Lower leg skin (tissue), 4 donors: ENCODE measurements around the gene MYD88. TPM values are rescaled to one million over a fixed set of nuclear protein-coding genes. Genes with fewer than 3 reads are reported as not detected.

Experiments used
- DNase-seq, 2 donors: peaks; one replicate each; pipeline ENCODE4 v3.0.0-alpha.2; 2019; ENCODE audit warnings: low spot score in 2 of 2
- H3K4me3 ChIP-seq: fragments of 200-600 bp; sonication (generic); 2 replicates; pipeline ENCODE4 v1.5.1; 2017; ENCODE audit warnings: mild to moderate bottlenecking, low read depth; ENCODE audit not compliant: poor library complexity, severe bottlenecking
- POLR2A ChIP-seq, 2 donors: fragments of 450-650 bp; IDR thresholded peaks; one replicate each; pipeline ENCODE4 v1.6.1; 2016 to 2017; ENCODE audit warnings: antibody characterized with exemption in 2 of 2, mild to moderate bottlenecking in 1 of 2, moderate library complexity in 1 of 2
- WGBS, 2 donors: methylation state at CpG; one replicate each; pipeline ENCODE4 v1.1.5; 2018; 5-methylcytosine and 5-hydroxymethylcytosine counted together
- intact Hi-C: fragments of 100-400 bp; cut with DNase I; formaldehyde crosslinking; loops from one replicate; pipeline ENCODE4 v1.15.0; 2023; ENCODE audit warnings: low total_unique reads
- total RNA-seq, 4 donors: library from RNA; depleted of rRNA; stranded (reverse); fragments of >200 nt; gene quantifications; one replicate each; pipeline ENCODE4 v1.1.0, GENCODE V29; 2016
- TF ChIP-seq, protein P1 (sequence below), 3 donors: fragments of 450-650 bp; IDR thresholded peaks; one replicate each; pipeline ENCODE4 v1.5.1; 2016; ENCODE audit warnings: antibody characterized with exemption in 3 of 3, mild to moderate bottlenecking in 3 of 3, moderate library complexity in 2 of 3

MYD88 gene
- total RNA-seq, 4 donors from 2014 or later, result 22.9 to 32.2 (median 23.6) TPM

DNA sequence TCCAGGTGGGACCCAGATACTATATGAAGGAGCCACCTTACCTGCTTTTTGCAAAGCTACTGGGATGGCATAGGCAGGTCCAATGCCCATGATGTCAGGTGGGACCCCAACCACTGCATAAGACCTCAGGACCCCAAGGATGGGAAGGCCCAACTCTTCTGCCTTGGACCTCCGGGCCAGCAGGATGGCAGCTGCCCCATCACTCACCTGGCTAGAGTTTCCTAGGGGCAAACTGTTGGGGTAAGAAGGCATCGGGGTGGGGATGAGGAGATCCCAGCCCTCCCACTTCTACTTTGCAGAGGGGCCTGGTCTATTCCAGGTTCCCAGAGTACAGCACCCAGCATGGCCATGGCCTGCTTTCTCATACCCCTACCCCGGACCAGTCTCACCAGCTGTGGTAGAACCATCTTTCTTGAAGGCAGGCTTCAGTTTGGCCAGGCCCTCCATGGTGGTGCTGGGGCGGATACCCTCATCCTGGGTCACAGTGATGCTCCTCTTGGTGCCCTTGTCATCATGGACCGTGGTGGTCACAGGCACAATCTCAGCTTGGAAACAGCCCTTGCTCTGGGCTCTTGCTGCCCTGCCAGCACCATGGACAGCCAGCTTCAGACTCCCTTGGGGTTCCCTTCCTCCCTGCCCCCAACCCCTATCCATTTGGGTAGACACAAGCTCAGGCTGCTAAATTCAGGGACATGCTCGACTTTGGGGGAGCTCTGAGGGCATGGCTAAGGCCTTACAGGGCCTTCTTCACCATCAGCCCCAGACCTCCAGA lies 12.2 kb upstream of the MYD88 start:
- H3K4me3 ChIP-seq, result no peak overlapping the region
- 93 to 97% methylated on average over 6 of the region's 6 CpGs for WGBS, 2 donors
- intact Hi-C loops, result no loop called here
- no peak for TF ChIP-seq POLR2A (IDR thresholded peaks at IDR 0.05)
- TF ChIP-seq, protein P1, sequence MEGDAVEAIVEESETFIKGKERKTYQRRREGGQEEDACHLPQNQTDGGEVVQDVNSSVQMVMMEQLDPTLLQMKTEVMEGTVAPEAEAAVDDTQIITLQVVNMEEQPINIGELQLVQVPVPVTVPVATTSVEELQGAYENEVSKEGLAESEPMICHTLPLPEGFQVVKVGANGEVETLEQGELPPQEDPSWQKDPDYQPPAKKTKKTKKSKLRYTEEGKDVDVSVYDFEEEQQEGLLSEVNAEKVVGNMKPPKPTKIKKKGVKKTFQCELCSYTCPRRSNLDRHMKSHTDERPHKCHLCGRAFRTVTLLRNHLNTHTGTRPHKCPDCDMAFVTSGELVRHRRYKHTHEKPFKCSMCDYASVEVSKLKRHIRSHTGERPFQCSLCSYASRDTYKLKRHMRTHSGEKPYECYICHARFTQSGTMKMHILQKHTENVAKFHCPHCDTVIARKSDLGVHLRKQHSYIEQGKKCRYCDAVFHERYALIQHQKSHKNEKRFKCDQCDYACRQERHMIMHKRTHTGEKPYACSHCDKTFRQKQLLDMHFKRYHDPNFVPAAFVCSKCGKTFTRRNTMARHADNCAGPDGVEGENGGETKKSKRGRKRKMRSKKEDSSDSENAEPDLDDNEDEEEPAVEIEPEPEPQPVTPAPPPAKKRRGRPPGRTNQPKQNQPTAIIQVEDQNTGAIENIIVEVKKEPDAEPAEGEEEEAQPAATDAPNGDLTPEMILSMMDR (IDR thresholded peaks at IDR 0.05), result no peak
- peak in 1 of 2 donors; percentile 53 for DNase-seq

DNA sequence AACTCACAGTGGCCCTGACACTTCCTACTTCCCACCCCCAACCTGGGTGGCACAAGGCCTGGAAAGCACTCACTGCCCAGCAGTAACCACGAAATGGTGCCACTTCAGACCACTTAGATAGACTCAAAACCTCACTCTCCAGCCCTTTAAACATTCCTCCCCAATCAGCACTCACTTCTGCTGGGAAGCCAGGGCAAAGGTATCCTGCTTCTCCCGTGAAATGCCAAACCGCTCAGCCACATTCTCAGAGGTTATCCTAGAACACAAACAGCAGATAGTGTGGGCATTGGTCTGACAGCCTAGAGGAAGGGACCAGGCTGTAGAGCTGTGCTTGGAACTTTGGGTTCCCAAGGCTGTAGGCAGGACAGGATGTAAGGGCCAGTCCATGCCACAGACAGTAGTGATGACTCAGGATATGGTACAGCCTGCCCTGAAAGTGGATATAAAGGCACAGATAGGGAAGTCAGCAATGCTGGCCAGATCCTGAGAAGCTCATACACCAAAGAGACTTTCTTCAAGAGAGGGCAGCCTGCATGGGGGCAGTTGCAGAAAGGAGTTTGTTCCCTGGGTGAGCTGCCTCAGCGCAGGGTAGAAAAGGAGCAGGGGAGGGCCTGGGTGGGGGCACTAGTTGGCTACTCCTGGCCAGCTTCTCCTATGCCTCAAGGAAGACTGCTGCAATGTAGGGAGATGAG lies 10.7 kb upstream of the MYD88 start:
- intact Hi-C loops, result no loop called here
- WGBS, 2 donors, result 88 to 97% methylated on average over 4 of the region's 4 CpGs
- DNase-seq, result peak in 1 of 2 donors; percentile 74
- TF ChIP-seq, protein P1 (IDR thresholded peaks at IDR 0.05), result no peak
- no peak for TF ChIP-seq POLR2A (IDR thresholded peaks at IDR 0.05)
- H3K4me3 ChIP-seq, result no peak overlapping the region

DNA sequence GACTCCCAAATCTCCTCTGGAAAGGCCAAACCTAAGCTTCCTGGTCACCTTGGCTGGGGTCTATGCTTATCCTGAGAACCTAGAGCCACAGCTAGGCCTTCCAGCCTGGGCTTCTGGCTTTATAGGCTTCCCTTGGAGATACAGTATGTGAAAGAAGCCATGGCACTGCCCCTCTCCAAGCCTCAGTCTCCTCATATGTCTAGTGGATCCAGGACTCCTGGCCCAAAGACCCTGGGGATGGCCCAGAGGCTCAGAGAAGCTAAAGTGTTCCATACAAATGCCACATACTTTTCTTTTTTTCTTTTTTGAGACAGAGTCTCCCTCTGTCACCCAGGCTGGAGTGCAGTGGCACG lies 10.2 kb upstream of the MYD88 start:
- DNase-seq, result peak in 1 of 2 donors; percentile 75
- no peak for TF ChIP-seq POLR2A (IDR thresholded peaks at IDR 0.05)
- TF ChIP-seq, protein P1 (IDR thresholded peaks at IDR 0.05), result no peak
- H3K4me3 ChIP-seq, result no peak overlapping the region
- intact Hi-C loops, result no loop called here
- 95 to 100% methylated on average over 1 of the region's 1 CpG for whole genome bisulfite sequencing, 2 donors

DNA sequence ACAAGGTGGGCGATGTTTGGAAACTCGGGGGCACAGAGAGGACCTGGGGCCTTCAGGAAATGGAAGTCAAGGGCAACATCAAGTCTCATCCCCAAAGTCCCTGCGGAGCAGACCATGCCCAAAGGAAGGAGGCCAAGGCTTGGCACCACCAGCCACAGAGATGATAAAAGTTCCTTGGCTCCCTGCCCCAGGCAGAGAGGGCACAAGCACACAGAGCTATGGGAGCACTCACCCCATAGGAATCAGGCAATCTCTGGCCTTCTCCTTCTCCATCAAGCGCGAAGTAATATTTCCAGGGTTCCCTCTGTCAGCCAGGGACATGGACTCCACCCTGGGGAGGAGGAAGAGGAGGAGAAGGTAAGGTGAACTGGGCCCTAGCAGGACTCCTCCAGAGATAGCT lies 9.4 kb upstream of the MYD88 start:
- intact Hi-C loops, result no loop called here
- H3K4me3 ChIP-seq, result no peak overlapping the region
- TF ChIP-seq, protein P1 (IDR thresholded peaks at IDR 0.05), result no peak
- no peak for TF ChIP-seq POLR2A (IDR thresholded peaks at IDR 0.05)
- DNase-seq, result peak in 1 of 2 donors; percentile 78
- WGBS, 2 donors, result 96 to 97% methylated on average over 5 of the region's 5 CpGs

DNA sequence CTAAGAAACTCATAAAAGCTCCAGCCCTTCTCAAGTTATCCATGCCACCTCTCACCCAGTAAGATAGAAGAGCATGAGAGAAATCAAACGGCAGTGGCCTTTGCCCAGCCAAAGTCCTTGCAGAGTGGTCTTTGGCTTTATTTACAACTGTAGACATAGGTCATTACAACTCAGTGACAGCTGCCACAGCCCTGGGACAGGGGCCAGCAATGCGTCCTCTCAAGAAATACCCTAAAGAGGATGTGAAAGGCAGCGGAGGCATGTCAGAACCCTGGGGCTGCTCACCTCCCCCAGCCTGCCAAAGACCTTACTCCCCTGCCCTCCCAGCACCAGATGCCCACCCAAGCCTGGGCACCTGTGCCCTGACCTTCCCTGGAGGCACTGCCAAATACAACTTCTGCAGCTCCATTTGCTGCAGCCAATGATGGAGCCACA lies 7.8 kb upstream of the MYD88 start:
- WGBS, 2 donors, result 71 to 97% methylated on average over 3 of the region's 3 CpGs
- intact Hi-C loops, result no loop called here
- TF ChIP-seq POLR2A (IDR thresholded peaks at IDR 0.05), result no peak
- TF ChIP-seq, protein P1 (IDR thresholded peaks at IDR 0.05), result no peak
- peak in 1 of 2 donors; percentile 48 for DNase-seq
- H3K4me3 ChIP-seq, result no peak overlapping the region
